HL-60 (cell line): Measurements from ENCODE around the gene TAB2.

Experiments
- DNase-seq, 2 experiments: peaks; one replicate each; pipeline ENCODE4 v3.0.0-alpha.2; 2010 to 2020; ENCODE audit warnings: low read depth in 1 of 2, low spot score in 1 of 2
- H3K27ac ChIP-seq: fragments of 250-450 bp; sonication (Bioruptor Pico); replicated peaks from 2 replicates; pipeline ENCODE4 v1.5.1; 2020; ENCODE audit warnings: mild to moderate bottlenecking, moderate library complexity
- H3K27me3 ChIP-seq: fragments of 250-450 bp; sonication (Bioruptor Pico); 2 replicates; pipeline ENCODE4 v1.5.1; 2021; ENCODE audit warnings: mild to moderate bottlenecking, moderate library complexity; ENCODE audit not compliant: insufficient read depth, poor library complexity, severe bottlenecking
- H3K4me3 ChIP-seq: replicated peaks from 2 replicates; pipeline ENCODE4 v1.5.1; 2011; ENCODE audit warnings: mild to moderate bottlenecking, control low read depth, low read length; ENCODE audit not compliant: insufficient read depth
- GABPA ChIP-seq: IDR thresholded peaks from 2 replicates; pipeline ENCODE4 v1.6.1; 2012; ENCODE audit warnings: low read depth
- POLR2AphosphoS5 ChIP-seq: IDR thresholded peaks from 2 replicates; pipeline ENCODE4 v1.6.1; 2012; ENCODE audit warnings: low read depth
- SPI1 ChIP-seq: IDR thresholded peaks from 2 replicates; pipeline ENCODE4 v1.6.1; 2012; ENCODE audit warnings: low read depth, mild to moderate bottlenecking, borderline replicate concordance
- TF ChIP-seq, protein P1 (sequence below): IDR thresholded peaks from one replicate; pipeline ENCODE4 v1.5.1; 2011; ENCODE audit warnings: low read length, control low read depth, inconsistent platforms; ENCODE audit not compliant: insufficient read depth
- TF ChIP-seq, protein P2 (sequence below): IDR thresholded peaks from 2 replicates; pipeline ENCODE4 v1.6.1; 2012; ENCODE audit warnings: low read depth; ENCODE audit not compliant: insufficient replicate concordance

The TAB2 gene

GRCh38 chr6:149446791-149447376, 129.4 kb downstream of the TAB2 start:
- H3K4me3 ChIP-seq = no peak overlapping the region
- TF ChIP-seq SPI1 = no peak
- TF ChIP-seq, protein P1, sequence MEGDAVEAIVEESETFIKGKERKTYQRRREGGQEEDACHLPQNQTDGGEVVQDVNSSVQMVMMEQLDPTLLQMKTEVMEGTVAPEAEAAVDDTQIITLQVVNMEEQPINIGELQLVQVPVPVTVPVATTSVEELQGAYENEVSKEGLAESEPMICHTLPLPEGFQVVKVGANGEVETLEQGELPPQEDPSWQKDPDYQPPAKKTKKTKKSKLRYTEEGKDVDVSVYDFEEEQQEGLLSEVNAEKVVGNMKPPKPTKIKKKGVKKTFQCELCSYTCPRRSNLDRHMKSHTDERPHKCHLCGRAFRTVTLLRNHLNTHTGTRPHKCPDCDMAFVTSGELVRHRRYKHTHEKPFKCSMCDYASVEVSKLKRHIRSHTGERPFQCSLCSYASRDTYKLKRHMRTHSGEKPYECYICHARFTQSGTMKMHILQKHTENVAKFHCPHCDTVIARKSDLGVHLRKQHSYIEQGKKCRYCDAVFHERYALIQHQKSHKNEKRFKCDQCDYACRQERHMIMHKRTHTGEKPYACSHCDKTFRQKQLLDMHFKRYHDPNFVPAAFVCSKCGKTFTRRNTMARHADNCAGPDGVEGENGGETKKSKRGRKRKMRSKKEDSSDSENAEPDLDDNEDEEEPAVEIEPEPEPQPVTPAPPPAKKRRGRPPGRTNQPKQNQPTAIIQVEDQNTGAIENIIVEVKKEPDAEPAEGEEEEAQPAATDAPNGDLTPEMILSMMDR = no peak
- TF ChIP-seq, protein P2, sequence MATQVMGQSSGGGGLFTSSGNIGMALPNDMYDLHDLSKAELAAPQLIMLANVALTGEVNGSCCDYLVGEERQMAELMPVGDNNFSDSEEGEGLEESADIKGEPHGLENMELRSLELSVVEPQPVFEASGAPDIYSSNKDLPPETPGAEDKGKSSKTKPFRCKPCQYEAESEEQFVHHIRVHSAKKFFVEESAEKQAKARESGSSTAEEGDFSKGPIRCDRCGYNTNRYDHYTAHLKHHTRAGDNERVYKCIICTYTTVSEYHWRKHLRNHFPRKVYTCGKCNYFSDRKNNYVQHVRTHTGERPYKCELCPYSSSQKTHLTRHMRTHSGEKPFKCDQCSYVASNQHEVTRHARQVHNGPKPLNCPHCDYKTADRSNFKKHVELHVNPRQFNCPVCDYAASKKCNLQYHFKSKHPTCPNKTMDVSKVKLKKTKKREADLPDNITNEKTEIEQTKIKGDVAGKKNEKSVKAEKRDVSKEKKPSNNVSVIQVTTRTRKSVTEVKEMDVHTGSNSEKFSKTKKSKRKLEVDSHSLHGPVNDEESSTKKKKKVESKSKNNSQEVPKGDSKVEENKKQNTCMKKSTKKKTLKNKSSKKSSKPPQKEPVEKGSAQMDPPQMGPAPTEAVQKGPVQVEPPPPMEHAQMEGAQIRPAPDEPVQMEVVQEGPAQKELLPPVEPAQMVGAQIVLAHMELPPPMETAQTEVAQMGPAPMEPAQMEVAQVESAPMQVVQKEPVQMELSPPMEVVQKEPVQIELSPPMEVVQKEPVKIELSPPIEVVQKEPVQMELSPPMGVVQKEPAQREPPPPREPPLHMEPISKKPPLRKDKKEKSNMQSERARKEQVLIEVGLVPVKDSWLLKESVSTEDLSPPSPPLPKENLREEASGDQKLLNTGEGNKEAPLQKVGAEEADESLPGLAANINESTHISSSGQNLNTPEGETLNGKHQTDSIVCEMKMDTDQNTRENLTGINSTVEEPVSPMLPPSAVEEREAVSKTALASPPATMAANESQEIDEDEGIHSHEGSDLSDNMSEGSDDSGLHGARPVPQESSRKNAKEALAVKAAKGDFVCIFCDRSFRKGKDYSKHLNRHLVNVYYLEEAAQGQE = no peak
- no peak for TF ChIP-seq GABPA
- no peak for TF ChIP-seq POLR2AphosphoS5
- no peak for DNase-seq
- H3K27me3 ChIP-seq = no peaks in the 10 kb centered on the region
- H3K27ac ChIP-seq = no peak overlapping the region

- H3K4me3 ChIP-seq = no peak overlapping the region
- no peaks in the 10 kb centered on the region for H3K27me3 ChIP-seq
- H3K27ac ChIP-seq = no peak overlapping the region
- no peak for TF ChIP-seq POLR2AphosphoS5
- TF ChIP-seq, protein P2 = no peak
- TF ChIP-seq, protein P1 = no peak
- TF ChIP-seq GABPA = no peak
- TF ChIP-seq SPI1 = no peak
- no peak for DNase-seq
Observed at GRCh38 chr6:149448821-149449453, 131.4 kb downstream of the TAB2 start.

DNA sequence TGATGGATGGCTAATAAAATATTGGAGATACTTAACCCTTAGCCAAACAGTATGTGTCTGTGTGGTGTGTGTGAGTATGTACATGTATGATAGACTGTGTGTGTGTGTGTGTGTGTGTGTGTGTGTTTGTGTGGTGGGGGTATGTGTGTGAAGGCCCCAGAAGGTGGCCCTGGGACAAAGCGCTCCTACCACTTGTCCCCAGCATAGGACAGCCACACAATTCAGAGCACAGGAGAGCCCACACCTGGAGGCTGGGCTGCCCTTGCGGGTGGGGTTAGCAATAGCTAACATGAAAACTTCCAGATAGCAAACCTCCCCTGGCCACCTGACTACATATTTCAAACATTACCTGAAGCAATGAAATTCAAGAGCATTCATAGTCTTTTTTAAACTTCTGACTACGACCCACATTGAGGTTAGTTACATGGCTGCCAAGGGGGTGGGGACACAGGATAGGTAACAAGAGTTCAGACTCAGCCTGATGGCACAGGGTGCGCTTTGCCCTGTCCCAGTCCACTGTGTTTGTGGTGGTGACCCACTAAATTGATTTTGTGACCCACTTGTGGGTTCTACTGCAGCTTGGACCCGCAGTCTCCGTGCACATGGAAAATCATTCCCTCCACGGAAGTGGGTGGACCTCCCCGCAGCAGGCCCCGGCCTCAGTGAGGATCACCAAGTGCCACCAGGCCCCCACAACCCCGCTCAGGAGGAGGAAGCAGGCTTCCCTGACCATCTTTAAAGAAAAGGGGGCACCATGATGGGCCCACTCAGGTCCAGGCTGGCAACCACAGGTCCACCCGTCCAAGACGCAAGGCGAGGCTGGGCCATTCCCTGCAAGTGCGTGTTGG, 132.5 kb downstream of the TAB2 start:
- no peak for TF ChIP-seq POLR2AphosphoS5
- no peak for TF ChIP-seq SPI1
- no peak for TF ChIP-seq GABPA
- TF ChIP-seq, protein P2 = no peak
- TF ChIP-seq, protein P1 = no peak
- no peak overlapping the region for H3K4me3 ChIP-seq
- no peak overlapping the region for H3K27ac ChIP-seq
- no peaks in the 10 kb centered on the region for H3K27me3 ChIP-seq
- DNase-seq = no peak
